ENCODE data around the gene DAND5.

DNA sequence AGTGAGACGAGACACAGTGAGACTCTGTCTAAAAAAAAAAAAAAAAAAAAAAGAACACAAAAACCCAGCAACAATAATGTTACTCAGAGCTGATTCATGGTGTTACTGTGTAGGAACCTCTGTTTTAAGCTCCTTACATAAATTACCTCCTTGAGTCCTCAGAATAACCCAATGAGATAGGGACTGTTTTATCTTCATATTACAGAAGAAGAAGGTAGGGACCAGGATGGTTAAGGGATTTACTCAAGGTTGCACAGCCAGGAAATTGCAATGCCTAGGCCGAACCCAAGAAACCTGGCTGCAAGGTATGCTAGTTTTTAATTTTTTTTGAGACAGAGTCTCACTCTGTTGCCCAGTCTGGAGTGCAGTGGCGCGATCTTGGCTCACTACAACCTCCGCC lies 1.5 kb upstream of the DAND5 start:
- TF ChIP-seq ZNF274 (IDR thresholded peaks at IDR 0.05; ENCODE audit: low read depth, low read length) (no peak), YY1 (IDR thresholded peaks at IDR 0.05; ENCODE audit: insufficient read depth, insufficient read length) (no peak)

Data from NT2/D1 (cell line).